ENCODE measurements around the gene MCM3AP. TPM values are rescaled to one million over a fixed set of nuclear protein-coding genes. Genes with fewer than 3 reads are reported as not detected.
A peak's percentile ranks its signal among the peaks of the same experiment; 100 is the strongest.
"Not testable (repeated sequence)": the region's sequence is repeated elsewhere in the genome, so short reads cannot be mapped to it uniquely, and the experiment has no call there.

The MCM3AP gene
- total RNA-seq, 2 experiments from 2014 or later, result 71.1 to 106 TPM

DNA sequence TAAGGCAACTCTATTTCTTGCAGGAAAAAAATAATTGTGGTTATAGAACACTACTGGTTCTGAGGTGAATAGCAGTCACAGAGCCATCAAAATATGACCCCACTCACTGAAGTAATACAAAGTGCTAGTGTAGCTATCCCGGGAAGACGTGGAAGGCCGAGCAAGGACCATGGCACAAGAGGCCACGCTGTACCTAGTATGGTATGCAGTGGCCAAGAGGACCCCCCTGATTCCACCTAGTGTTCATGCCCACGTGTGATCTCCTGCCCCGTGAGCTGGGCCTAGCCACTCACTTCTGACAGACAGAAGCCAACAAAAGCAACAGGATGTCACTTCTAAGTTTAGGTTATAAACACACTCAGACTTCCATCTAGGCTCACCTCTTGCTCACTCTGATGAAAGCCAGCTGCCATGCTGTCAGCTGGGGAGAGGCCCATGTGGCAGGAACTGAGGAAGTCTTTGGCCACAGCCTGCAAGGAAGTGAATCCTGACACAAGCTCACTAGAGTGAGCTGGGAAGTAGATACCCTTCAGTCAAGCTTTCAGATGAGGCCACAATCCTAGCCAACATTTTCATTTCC lies 35.2 kb downstream of the MCM3AP start:
- H3K36me3 Mint-ChIP-seq (ENCODE audit: low read depth), result peaks cover 65% of the 10 kb centered on the region
- ATAC-seq, result no peak
- no peak for DNase-seq
- peak overlapping the region; percentile 70 for H3K27ac Mint-ChIP-seq
- H3K4me3 Mint-ChIP-seq, result no peak overlapping the region
- no peaks in the 10 kb centered on the region for H3K9me3 Mint-ChIP-seq (ENCODE audit: low read depth)
- peaks cover 39% of the 10 kb centered on the region for H3K4me1 Mint-ChIP-seq
- CTCF ChIA-PET, result interaction anchor here (0.6 to 1.6 kb wide), 2 partner anchors 35 to 76 kb away, joined by 4 read pairs; a partner anchor contains a TSS
- H3K27me3 Mint-ChIP-seq, result no peaks in the 10 kb centered on the region
- POLR2A ChIA-PET, result no interaction called here
- intact Hi-C loops (cut with DNase I, micrococcal nuclease), result no loop called here

DNA sequence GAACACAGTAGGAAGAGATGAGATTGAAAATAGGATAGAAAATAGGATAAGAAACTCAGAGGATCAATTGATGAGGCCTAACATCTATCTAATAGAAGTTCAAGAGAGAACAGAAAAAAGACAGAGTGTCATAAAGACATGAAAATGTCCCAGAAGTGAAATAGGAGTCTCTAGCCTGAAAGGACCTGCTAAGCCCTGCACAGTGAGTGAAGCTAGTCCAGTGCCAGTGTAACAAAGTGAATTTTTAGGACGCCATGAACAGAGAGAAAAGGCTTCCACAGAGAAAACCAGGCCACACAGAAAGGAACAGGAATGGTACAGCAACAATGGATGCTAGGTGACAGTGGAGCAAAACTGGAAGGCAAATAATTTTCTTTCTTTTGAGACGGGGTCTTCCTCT lies 36.6 kb downstream of the MCM3AP start:
- Mint-ChIP-seq H3K36me3 (ENCODE audit: low read depth) (peaks cover 54% of the 10 kb centered on the region), H3K27ac (no peak overlapping the region), H3K9me3 (ENCODE audit: low read depth) (no peaks in the 10 kb centered on the region), H3K4me1 (peaks cover 27% of the 10 kb centered on the region), H3K27me3 (no peaks in the 10 kb centered on the region), H3K4me3 (no peak overlapping the region)
- ATAC-seq (no peak), DNase-seq (no peak)
- intact Hi-C loops (cut with DNase I, micrococcal nuclease), result no loop called here
- ChIA-PET CTCF (interaction anchor here (1.6 kb wide), 1 partner anchor 36 kb away, joined by 4 read pairs; no protein-coding TSS in a partner anchor), POLR2A (no interaction called here)

DNA sequence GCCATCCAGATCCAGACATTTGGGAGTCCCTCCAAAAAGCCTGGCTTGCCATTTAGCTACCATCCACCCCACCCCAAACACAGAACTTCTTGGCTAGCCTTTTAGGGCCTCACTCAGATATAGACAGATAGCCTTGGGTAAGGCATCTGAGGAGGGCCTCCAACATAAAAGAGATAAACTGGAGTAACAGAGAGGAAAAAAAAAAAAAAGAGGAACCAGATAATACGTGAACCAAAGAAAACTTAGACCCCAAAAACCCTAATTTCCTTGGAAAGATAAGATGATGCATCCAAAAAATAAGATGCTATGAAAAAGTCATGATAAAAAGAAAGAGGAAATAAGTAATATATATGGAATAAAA lies 37.0 kb downstream of the MCM3AP start:
- Mint-ChIP-seq H3K36me3 (ENCODE audit: low read depth) (peaks cover 54% of the 10 kb centered on the region), H3K27ac (no peak overlapping the region), H3K4me3 (no peak overlapping the region), H3K9me3 (ENCODE audit: low read depth) (no peaks in the 10 kb centered on the region), H3K27me3 (no peaks in the 10 kb centered on the region), H3K4me1 (peaks cover 23% of the 10 kb centered on the region)
- no peak for ATAC-seq
- DNase-seq, result no peak
- ChIA-PET CTCF (interaction anchor here (0.7 kb wide), 1 partner anchor 18 kb away, joined by 3 read pairs; no protein-coding TSS in a partner anchor), POLR2A (no interaction called here)
- intact Hi-C loops (cut with DNase I, micrococcal nuclease), result no loop called here

DNA sequence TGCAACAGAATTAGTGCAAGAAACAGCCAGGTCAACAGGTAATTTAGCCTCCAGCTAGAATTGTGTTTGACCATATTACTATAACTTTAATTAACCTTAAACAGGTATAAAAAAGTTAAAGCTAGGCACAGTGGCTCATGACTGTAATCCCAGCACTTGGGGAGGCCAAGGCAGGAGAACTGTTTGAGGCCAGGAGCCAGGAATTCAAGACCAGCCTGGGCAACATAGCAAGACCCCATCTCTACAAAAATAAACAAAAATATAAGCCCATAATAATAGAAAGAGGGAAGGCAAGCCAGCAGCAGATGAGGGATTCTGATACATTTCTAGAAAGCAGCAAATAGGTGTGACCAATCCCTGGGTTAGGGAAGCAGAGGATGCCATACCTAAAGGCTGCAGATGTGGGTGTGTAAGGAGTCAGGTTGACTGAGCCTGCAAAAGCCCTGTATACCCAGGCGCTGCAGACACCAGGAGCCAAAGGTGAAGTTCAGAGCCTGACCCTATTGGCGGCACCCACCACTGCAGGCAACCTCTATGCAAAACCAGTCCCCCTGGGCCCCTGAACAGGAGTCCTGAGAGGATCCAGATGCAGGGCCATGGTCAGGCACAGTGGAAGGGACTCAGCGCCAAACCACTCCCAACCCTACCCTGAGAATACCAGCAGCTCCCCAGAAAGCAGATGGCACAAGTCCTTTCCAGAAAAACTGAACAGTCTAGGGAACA lies 37.6 kb downstream of the MCM3AP start:
- H3K4me3 Mint-ChIP-seq, result no peak overlapping the region
- ATAC-seq, result no peak
- H3K27me3 Mint-ChIP-seq, result no peaks in the 10 kb centered on the region
- ChIA-PET CTCF (interaction anchor here (0.7 to 1.1 kb wide), 2 partner anchors 17 to 24 kb away, joined by 3 to 4 read pairs; no protein-coding TSS in a partner anchor), POLR2A (no interaction called here)
- H3K27ac Mint-ChIP-seq, result no peak overlapping the region
- intact Hi-C loops (cut with DNase I, micrococcal nuclease), result no loop called here
- no peaks in the 10 kb centered on the region for H3K9me3 Mint-ChIP-seq (ENCODE audit: low read depth)
- H3K36me3 Mint-ChIP-seq (ENCODE audit: low read depth), result peaks cover 56% of the 10 kb centered on the region
- H3K4me1 Mint-ChIP-seq, result peaks cover 20% of the 10 kb centered on the region
- no peak for DNase-seq

DNA sequence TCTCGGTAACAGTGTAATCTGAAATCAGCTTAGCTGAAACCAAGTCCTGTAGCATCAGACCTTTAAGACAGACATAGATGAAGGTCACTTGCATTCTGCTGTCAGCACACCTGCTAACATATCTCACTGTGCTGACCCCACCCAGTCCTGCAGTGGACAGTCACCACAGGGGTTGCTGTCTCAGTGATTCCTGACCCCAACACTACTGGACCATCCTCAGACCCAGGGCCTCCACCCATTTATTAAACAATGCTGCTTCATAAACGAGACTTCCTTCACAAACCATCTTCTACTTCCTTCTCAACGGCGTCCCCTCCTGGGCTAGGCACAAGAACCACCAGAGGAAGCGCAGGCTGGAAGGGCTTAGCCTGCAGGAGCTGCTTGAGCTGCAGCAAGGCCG lies 39.1 kb downstream of the MCM3AP start:
- ChIA-PET POLR2A (no interaction called here), CTCF (no interaction called here)
- intact Hi-C loops (cut with DNase I, micrococcal nuclease), result no loop called here
- H3K4me3 Mint-ChIP-seq, result no peak overlapping the region
- H3K36me3 Mint-ChIP-seq (ENCODE audit: low read depth), result peaks cover 58% of the 10 kb centered on the region
- H3K9me3 Mint-ChIP-seq (ENCODE audit: low read depth), result no peaks in the 10 kb centered on the region
- H3K27me3 Mint-ChIP-seq, result no peaks in the 10 kb centered on the region
- H3K4me1 Mint-ChIP-seq, result peaks cover 13% of the 10 kb centered on the region
- no peak overlapping the region for H3K27ac Mint-ChIP-seq
- ATAC-seq (no peak), DNase-seq (no peak)

DNA sequence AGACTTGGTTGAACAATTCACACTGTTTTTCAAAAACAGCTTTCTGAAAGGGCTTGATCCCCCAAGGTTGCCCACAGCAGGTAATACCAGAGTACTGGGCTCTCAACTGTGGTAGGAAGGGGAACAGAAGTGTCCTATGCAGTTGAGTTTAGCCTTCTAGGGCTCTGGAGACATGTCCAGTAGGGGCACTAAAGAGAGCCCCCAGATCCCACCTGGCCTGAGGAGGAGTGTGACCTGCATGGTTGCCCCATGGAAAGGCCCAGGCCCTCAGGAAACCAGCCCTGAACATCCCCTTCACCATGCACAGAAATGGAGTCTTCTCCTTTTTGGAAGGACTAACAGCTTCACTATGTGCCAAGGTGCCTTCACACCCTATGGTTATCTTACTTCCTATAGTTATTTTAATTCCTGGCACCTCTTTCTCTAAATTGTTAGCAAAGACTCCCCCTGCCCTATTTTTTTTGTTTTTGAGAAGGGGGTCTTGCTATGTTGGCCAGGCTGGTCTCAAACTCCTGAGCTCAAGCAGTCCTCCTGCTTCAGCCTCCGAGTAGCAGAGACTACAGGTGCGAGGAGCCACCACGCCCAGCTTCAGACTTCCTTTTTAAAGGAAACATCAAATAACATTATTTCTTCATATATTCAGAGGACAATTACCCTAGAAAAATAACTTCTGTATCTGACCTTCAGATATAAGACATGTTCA lies 40.0 kb downstream of the MCM3AP start:
- H3K36me3 Mint-ChIP-seq (ENCODE audit: low read depth), result peaks cover 58% of the 10 kb centered on the region
- no peak overlapping the region for H3K4me3 Mint-ChIP-seq

DNA sequence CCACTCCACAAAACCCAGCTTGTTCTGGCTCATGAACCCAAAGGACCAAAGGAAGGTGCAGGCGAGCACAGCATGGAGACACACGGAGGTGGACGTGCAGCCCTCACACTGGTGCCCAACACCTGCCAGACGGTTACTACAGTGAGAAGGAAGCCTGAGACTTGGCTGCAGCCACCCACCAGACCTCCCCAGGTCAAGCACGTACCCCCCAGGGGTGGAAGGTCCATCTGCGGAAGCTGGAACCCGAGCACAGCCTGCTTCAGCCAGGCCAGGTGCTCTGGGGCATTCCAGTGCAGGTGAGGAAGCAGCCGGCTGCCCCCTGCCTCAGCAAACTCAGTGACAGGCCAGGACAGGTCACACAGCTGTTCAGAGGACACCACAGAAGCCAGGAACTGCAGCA lies 40.8 kb downstream of the MCM3AP start:
- DNase-seq (no peak), ATAC-seq (no peak)
- ChIA-PET POLR2A (no interaction called here), CTCF (interaction anchor here (0.6 kb wide), 2 partner anchors 11 to 376 kb away, joined by 3 read pairs; no protein-coding TSS in a partner anchor)
- Mint-ChIP-seq H3K4me3 (no peak overlapping the region), H3K27ac (no peak overlapping the region), H3K4me1 (no peaks in the 10 kb centered on the region), H3K9me3 (ENCODE audit: low read depth) (no peaks in the 10 kb centered on the region), H3K36me3 (ENCODE audit: low read depth) (peaks cover 57% of the 10 kb centered on the region), H3K27me3 (no peaks in the 10 kb centered on the region)
- intact Hi-C loops (cut with DNase I, micrococcal nuclease), result no loop called here

More for the DNA sequence above, 40.0 kb downstream of the MCM3AP start:
- ATAC-seq (no peak), DNase-seq (no peak)
- Mint-ChIP-seq H3K9me3 (ENCODE audit: low read depth) (no peaks in the 10 kb centered on the region), H3K27ac (no peak overlapping the region), H3K27me3 (no peaks in the 10 kb centered on the region), H3K4me1 (peaks cover 6% of the 10 kb centered on the region)
- intact Hi-C loops (cut with DNase I, micrococcal nuclease), result no loop called here
- CTCF ChIA-PET, result no interaction called here
- POLR2A ChIA-PET, result no interaction called here

DNA sequence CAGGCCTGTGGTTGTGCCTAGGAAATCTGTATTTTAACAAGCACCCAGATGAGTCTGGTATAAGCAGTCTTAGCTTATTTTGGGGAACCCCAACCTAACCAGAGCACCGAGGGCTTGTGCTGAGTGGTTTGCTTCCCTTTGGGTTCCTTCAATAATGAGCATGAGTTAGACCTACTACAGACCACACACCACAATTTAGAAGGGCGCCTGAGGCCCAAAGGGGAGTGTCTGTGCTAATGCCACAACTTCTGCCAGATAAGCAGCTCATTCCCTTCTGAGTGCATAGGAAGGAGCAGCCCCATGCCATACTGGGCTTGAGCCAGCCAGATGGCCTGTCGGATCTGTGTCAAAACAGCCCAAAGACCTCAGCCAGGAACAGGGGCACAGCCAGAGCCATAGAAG lies 41.5 kb downstream of the MCM3AP start:
- H3K4me3 Mint-ChIP-seq, result no peak overlapping the region
- no peak for ATAC-seq
- peaks cover 59% of the 10 kb centered on the region for H3K36me3 Mint-ChIP-seq (ENCODE audit: low read depth)

DNA sequence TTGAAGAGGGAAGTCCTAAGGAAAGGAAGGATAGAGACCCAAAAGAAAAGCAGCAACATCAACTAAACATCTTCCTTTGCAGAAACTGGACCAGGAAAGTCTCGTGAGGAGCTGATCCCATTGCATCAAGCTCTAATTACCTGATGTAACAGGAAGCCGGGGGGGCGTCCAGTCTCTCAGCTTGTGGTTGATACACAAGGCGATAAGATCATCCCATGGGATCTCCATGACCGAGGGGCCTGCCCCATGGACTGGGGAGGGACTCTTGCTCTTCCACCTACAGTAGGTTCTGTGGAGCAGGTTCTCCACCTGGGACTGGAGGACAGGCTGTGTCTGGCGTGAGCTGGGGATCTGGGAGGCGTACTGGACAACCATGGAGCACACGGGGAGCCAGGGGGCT lies 42.1 kb downstream of the MCM3AP start:
- H3K9me3 Mint-ChIP-seq (ENCODE audit: low read depth), result no peaks in the 10 kb centered on the region
- no peak overlapping the region for H3K4me3 Mint-ChIP-seq
- ATAC-seq (no peak), DNase-seq (no peak)
- intact Hi-C loops (cut with DNase I, micrococcal nuclease), result no loop called here
- CTCF ChIA-PET, result interaction anchor here (1.0 kb wide), 1 partner anchor 13 kb away, joined by 3 read pairs; no protein-coding TSS in a partner anchor
- peak overlapping the region; percentile 59 for H3K27ac Mint-ChIP-seq
- H3K4me1 Mint-ChIP-seq, result no peaks in the 10 kb centered on the region
- H3K36me3 Mint-ChIP-seq (ENCODE audit: low read depth), result peaks cover 60% of the 10 kb centered on the region
- H3K27me3 Mint-ChIP-seq, result no peaks in the 10 kb centered on the region
- POLR2A ChIA-PET, result no interaction called here

More for the DNA sequence above, 41.5 kb downstream of the MCM3AP start:
- no peak for DNase-seq
- H3K27ac Mint-ChIP-seq, result no peak overlapping the region
- H3K27me3 Mint-ChIP-seq, result no peaks in the 10 kb centered on the region
- no peaks in the 10 kb centered on the region for H3K4me1 Mint-ChIP-seq
- intact Hi-C loops (cut with DNase I, micrococcal nuclease), result no loop called here
- ChIA-PET CTCF (interaction anchor here (0.6 to 1.0 kb wide), 2 partner anchors 13 to 376 kb away, joined by 3 read pairs; no protein-coding TSS in a partner anchor), POLR2A (no interaction called here)
- H3K9me3 Mint-ChIP-seq (ENCODE audit: low read depth), result no peaks in the 10 kb centered on the region

DNA sequence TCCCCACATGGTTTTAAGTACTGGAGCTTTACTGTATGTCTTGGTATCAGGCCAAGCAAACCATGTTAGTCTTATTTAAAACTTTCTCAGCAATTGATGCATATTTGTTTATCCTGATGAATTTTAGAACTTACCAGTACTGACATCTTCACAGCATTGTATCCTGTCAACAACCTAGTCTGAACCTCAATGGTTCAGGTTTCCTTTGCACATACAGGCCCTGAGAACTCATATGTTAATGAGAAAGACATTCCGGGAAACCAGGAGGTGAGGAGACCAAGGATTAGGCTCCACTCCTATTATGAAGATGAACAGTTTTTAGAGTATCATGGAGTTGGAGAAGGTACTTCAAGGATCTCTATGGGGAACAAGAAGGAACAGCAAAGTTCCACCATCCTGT lies 43.8 kb downstream of the MCM3AP start:
- H3K9me3 Mint-ChIP-seq (ENCODE audit: low read depth); H3K27me3 Mint-ChIP-seq; H3K4me3 Mint-ChIP-seq; ATAC-seq; intact Hi-C loops (cut with DNase I, micrococcal nuclease); DNase-seq; H3K4me1 Mint-ChIP-seq; POLR2A ChIA-PET: not testable (repeated sequence)
- Mint-ChIP-seq H3K36me3 (ENCODE audit: low read depth) (peaks cover 61% of the 10 kb centered on the region), H3K27ac (peak overlapping the region; percentile 5)
- CTCF ChIA-PET, result interaction anchor here (1.1 kb wide), 1 partner anchor 61 kb away, joined by 5 read pairs; no protein-coding TSS in a partner anchor

DNA sequence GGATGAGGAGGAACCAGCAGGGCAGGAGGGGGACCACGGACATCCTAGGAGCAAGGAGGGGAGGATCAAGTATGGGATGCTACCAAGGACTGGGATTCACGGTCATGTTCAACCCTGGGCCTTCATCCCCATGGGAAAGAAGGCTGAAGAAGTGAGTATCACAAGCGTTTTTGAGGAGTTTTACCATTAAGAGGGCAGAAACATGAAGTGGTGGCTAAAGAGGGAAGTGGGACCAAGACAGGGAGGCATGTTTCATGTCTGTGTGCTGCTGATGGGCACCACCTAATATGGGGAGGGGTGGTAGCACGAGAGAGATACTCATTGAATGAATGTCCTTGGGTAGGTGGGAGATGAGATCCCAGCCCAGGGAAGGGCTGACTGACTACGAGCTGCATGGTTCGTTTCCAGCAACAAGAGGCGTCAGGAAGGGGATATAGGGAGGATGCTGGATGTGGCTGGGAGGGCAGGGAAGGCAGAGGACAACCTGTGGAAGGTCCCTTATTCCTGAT lies 45.5 kb downstream of the MCM3AP start:
- DNase-seq, result no peak
- no peaks in the 10 kb centered on the region for H3K9me3 Mint-ChIP-seq (ENCODE audit: low read depth)
- H3K36me3 Mint-ChIP-seq (ENCODE audit: low read depth), result peaks cover 58% of the 10 kb centered on the region
- POLR2A ChIA-PET, result no interaction called here
- H3K27ac Mint-ChIP-seq, result no peak overlapping the region
- H3K27me3 Mint-ChIP-seq, result no peaks in the 10 kb centered on the region
- no peak for ATAC-seq
- intact Hi-C loops (cut with DNase I, micrococcal nuclease), result no loop called here
- no peak overlapping the region for H3K4me3 Mint-ChIP-seq
- CTCF ChIA-PET, result no interaction called here
- no peaks in the 10 kb centered on the region for H3K4me1 Mint-ChIP-seq
